ENCODE measurements around the gene SAFB.
"Not testable (repeated sequence)": the region's sequence is repeated elsewhere in the genome, so short reads cannot be mapped to it uniquely, and the experiment has no call there.

The SAFB gene

DNA sequence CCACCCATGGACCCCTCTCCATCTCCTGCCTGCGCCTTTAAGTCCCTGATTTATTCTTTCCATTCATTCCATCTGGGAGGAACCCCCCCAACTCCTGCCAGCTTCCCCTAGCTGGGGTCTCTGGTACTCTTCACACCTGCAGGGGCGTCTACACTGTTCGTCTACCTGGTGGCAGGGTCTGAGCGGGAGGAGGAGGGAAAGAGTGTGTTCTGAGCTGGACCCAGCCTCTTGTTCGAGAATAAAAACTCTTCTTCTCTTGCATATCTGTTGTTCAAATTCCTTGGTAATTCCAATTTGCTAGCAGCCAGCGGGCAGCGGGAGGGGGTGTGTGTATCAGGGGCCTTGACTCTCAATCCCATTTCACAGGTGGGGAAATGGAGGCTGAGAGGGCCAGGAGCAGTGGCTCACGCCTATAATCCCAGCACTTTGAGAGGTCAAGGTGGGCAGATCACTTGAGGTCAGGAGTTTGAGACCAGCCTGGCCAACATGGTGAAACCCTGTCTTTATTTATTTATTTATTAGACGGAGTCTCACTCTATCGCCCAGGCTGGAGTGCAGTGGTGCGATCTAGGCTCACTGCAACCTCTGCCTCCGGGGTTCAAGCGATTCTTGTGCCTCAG, 65.5 kb downstream of the SAFB start:
- not testable (repeated sequence) for DNase-seq

DNA sequence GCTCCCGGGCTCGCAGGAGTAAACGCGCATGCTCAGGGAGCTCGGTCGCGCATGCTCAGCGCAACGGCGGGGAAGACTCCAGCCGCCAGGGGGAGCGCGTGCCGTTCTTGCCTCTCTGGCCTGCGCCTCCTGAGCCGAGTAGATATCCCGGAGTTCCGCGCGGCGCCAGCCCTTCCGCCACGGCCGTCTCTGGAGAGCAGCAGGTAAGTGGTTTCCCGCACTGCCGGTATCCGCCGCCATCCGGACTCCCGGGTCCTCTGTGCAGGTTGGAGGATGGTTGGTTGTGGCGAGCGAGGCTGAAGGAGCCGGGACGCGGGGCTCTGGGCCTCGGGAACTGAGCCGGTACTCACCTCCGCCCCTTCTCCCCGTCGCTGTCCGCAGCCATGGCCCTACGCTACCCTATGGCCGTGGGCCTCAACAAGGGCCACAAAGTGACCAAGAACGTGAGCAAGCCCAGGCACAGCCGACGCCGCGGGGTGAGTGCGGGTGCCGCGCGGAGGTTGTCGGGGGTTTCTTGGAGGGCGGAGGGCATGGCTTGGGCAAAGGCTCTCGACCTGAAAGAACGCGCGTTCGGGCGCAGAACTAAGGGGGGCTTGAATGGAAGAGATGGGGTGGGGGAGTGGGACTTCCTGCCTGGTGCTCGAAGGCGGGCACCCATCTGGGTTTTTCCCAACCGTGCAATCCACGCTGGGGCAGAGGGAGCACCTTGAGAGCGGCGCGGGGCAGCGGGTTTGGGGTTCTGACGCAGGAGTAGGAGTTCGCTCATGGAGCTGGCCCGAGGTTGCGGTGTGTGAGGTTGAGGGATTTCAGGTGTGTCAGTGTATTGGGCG, 67.5 kb downstream of the SAFB start, which contains the start of gene RPL36:
RPL36 (plus strand) TSS at position 171 of the 830 bp plus-strand sequence; CDS start at position 384, 213 bp downstream.
- DNase-seq = peak; percentile 92

DNA sequence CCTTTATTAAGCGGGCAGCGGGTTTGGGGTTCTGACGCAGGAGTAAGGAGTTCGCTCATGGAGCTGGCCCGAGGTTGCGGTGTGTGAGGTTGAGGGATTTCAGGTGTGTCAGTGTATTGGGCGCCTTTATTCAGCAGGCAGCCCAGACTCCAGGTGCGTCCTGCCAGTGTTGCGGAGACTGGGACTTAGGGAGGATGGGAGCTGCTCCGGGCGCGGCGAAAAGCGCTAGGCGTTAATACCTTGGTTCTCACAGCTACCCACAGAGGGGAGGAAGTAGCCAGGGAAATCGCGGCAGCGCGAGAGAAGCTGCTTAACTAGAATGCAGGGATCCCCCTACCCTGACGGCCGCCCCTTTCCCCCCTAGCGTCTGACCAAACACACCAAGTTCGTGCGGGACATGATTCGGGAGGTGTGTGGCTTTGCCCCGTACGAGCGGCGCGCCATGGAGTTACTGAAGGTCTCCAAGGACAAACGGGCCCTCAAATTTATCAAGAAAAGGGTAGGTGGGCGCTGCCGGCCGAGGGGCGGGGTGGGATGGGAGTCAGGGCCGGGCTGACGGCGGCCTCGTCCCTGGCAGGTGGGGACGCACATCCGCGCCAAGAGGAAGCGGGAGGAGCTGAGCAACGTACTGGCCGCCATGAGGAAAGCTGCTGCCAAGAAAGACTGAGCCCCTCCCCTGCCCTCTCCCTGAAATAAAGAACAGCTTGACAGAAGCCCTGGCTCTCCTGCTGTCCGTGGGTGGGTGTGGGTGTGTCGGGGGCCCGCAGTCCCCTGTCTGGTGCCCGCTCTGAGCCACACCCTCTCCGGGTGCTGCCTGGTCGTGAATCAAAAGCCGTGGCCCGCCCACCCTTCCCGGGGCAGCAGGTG, 68.3 kb downstream of the SAFB start:
- no peak for DNase-seq

DNA sequence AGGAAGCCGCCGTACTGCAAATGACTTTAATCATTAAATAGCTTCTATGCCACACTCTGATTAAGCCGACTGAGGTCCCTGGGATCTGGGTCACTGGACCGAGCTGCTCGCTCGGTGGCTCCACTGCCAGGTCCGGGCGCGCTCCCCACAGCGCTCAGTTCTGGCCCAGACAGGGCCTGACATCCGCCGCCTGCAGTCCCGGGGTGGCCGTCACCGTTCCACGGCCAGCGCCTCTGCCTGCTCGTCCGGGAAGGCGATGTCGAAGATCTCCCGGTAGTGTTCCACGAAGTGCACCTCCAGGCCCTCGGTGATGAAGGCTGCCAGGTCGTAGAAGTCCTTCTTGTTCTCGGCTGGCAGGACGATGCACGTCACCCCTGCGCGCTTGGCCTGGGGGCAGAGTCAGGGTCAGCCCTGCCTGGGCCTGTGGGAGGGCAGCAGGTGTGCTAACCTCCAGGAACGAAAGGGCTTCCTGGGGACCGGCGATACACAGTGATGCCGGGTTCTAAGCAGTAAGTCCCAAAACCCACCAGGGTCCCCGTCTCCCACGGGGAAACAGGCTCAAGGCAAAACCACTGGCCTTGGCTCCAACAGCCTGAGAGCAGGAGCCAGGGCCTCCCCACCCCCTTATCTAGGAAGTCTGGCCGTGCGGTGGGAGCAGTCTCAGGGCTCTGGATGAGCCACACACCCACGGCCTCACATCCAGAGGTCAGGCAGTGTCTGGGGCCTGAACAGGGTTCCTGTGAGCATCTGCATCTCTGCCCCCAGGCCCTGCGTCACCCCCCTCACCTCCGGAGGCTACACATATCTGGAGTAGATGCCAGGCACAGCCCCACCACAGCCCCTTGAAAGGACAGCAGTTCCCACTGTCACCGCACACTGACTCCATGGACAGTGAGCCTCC, 69.2 kb downstream of the SAFB start:
- DNase-seq = no peak

DNA sequence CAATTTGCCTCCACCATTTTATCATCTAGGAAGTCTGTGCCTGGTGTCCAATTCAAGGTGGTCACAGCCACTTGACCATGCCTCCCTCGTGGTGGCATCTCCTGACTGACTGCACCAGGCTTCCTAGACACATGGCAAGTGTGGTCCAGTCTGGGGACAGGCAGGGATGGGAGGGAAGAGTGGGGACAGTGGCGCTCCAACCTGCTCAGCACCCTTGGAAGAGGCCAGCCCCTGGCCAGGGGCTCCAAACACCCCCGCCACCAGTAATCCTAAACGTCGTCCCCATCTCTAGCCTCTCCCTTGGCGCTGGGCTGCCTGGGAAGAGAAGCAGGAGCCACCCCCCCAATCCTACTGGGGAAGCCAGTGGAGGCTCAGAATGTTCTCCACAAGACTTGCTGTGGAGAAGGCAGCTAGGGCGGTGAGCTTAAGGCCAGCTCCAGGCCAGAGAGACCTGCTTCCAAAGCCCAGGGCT, 69.9 kb downstream of the SAFB start:
- no peak for DNase-seq

DNA sequence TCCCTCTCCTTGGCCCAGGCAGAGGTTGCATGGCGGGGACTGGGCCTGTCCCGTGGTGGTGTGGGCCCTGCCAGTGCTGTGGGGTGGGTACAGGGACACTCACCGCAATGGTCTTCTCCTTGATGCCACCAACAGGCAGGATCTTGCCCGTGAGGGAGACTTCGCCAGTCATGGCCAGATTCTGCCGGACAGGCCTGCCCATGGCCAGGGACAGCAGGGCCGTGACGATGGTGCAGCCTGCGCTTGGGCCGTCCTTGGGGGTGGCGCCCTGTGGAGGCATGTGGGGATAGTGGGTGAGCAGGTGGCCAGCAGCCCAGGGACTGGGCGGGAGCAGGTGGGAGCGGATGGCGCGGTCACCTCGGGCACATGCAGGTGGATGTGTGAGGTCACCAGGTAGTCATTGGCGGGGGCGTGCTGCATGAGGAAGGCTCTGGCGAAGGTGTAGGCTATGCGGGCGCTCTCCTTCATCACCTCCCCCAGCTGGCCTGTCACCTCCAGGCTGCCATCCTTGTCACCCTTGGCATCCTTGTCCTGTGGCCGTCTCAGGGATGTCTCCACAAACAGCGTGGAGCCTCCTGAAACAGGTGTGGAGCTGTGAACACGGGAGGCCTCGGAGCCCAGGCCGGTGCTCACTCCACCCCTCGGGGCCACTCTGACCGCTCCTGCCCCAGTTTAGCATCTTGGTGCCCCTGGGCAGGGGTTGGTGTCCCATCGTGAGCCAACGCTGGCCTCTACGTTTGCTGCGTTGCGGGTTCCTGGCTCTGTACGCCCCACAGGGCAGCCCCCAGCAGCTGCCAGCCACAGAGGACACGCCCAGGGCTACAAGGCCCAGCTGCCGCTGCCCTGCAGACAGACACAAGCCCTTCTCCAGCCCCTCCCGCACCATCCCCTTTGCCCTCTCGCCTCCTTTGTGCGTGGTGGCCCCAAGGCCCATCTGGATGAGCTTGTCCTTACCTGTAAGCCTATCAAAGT, 70.6 kb downstream of the SAFB start:
- DNase-seq = no peak

DNA sequence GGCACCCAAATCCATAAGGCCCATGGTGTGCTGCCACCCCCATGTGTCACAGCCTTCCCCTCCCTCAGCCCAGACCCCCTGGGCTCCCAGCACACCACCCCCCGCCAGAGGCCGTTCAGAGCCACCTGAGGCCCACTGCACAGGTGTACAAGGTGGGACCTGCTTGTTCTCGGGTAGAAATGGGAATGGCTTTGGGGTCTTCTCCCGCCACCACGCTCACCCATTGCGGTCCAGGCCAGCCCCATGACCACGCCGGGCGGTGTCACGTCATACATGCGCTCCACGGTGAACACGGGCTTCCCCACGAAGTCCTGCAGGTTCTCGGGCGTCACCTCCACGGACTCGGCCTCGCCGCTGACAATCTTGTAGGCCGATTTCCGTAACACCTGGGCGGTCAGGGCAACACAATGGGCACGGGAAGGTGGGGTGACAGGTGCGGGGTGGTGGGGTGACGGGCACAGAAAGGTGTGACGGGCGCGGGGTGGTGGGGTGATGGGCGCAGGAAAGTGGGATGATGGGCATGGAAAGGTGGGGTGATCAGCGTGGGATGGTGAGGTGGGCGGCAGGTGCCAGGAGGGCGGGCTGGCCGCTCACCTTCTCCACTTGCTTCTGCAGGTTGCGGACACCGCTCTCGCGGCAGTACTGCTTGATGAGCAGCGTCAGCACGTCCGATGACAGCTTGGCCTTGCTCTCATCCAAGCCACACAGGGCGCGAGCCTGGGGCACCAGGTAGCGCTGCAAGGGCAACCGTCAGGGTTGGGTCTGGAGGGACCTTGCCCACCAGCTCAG, 71.5 kb downstream of the SAFB start:
- no peak for DNase-seq

DNA sequence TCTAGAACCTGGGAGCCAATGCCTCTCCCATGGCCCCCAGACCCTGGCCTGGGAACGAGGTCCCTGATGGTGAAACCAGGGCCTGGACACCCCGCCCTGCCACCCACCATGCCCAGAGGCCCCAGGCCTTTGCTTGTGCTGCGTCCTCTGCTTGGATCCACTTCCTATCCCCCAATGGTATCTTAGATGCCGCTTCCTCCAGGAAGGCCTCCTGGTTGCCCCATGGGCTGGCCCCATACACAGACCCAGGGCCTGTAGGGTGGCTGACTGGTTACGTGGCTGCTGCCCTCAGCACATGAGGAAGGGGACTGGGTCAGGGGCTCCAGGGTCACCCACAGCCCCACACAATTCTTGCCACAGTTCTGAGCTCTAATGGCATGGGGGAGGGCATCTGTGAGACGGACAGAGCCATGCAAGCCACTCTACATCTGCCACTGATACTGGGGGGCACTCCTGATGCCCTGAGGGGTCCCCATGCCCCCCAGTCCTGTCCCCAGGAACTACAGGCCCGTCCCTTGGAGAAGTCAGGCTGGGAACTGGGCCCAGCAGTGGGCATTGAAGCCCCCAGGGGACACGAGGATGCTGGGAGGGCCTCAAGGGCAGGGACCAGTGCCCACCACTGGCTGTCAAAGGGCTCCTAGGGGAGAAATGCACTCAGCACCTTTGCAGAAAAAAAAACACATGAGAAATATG, 72.2 kb downstream of the SAFB start:
- DNase-seq = no peak

DNA sequence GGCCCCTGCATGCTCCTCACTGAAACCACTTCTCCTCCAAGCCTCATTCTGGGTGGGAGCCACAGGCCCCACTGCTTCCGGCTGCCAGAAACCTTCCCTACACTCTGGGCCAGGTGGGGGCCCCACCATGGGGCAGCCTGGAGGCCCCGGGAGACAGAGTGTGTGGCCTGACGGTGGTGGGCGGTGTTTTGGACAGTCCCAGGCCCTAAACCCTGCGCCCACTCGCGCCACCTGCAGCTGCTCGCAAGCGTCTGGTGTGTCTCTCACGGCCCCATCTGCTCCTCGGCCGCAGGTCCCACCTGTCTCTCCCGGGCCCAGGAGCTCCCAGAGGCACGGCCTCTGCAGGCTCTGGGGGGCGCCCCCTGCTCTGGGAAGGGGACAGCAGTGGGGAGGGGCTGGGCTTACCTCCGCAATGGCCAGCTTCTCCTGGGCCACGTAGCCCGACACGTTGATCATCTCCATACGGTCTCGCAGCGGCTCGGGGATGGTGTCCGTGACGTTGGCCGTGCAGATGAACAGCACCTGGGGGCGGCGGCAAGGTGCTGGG, 72.8 kb downstream of the SAFB start:
- DNase-seq = no peak

DNA sequence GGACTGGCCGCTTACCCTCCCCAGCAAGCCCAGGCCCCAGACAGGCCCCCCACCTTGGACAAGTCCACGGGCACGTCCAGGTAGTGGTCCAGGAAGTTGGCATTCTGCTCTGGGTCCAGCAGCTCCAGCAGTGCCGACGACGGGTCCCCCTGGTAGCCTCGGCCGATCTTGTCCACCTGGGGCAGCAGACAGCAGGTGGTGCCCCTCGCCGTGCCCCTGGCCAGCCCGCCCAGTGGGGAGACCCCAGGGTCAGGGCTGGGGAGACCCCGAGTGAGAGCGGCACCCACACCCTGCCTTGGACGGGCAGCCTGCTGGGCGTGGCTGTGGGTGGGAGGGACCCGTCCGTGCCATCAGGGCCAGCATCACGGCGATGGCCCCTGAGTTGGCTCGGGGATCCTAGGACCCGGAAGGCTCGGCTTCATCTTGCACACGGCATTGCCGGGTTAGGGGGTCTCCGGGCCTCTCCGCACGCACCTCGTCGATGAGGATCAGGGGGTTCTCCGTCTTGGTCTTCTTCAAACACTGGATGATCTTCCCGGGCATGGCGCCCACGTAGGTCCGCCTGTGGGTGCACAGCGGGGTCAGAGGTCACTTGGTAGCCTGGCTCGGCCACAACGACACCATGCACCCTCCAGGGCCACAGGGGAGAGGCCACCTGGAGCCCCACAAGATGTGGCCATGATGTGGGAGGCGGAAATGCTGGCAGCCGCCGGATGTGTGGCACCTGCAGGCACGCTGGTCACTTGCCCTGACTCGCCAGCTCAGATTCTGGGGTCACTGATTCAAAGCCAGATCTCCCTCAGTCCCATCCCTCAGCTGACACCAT, 73.5 kb downstream of the SAFB start:
- no peak for DNase-seq

DNA sequence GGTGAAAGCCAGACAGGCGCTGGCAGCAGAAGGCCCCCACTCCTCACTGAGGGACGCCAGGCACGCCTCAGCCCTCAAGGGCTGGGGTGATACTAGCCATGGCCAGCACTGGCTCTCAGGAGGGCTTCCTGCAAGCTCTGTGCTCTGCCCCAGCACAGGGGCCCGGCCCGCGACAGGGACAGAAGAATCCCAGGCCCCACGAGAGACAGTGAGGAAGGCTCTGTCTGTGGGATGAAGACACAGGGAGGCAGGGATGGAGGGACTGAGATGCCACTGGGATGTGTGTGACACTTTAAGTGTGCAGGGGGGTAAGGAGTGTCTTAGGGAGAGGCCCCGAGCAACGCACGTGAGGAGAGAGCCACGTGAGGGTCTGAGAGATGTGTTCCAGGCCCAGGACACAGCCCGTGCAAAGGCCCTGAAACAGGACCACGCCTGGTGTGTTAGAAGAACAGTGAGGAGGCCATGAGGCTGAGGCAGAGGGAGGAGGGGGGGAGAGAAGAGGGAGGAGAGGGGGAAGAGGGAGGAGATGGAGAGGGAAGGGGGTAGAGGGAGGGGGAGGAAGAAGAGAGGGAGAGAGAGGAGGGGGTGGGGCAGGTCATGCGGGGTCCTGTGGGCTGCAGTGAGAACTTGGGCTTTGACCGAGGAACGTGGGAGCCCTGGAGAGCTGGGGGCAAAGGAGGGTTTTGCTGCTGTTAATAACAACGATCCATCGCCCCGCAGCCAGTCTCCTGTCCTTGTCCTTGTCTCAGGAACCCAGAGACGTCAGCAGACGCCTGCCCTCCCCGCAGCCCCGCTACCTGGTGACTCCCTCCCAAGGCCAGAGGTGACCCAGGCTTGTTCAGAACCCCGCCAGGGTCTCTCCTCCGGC, 74.4 kb downstream of the SAFB start:
- DNase-seq = no peak

DNA sequence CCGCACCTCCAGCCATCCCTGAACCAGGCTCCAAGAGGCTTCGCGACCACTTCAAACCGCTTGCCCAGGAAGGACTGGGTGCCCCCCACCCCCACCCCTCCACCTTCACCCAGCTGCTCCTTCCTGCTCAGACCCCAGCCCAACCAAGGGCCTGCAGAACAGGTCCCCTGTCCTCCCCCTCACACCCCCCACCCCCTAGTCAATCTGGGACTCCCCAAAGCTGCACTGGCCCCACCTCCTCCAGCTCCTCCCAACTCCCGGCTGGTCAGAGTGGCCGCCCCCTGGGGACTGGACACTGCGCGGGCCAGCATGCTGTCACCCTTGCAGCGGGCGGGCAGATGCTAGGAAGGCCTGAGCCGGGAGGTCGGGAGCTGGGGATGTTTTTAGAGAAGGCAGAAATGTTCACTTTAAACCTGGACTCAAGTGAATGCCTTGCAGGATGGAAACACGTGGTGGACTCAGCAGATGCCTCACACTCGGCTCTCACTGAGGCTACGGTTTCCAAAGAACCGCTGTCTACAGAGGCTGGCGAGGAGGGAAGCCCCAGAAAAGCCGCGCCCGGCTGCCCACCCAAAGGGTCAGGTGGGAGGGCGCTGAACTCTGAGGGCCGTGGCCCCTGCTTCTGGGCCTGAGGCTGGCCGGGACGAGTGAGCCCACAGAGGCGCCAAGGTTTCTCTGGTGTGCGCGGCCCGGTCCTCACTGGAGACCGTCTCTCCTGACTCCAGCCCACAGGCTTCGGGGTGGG, 75.2 kb downstream of the SAFB start:
- DNase-seq = no peak

DNA sequence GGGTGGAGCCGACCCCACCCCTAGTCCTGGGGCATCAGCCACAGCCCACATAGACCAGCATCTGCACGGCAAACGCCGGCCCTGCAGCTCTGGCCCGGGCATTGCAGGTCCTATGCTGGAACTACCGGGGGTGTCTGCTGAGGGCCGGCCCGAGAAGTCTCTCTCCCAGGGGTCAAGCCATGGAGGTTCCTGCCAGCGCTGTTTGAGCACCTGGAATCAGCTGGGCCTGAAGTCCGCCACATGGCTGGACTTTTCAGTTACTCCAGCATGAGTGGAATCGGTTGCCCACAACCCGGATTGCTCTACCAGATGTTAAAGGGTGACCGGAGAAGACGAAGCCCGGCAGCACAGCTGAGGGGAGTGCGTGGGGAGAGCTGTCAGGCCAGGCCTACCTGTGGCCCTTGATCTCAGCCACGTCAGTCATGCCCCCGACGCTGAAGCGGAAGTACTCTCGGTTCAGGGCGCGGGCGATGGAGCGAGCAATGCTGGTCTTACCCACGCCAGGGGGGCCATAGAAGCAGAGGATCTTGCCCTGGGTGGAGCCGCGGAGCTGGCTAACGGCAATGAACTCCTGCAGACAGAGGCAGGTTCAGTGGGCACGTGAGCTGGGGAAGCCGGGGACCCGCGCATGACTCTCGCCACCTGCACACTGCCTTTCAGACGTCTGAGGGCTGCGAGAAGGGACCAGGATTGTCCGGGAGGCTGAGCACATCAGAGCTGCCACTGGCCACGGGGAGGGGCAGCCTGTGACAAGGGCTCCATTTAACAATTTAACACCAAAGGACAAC, 75.9 kb downstream of the SAFB start:
- no peak for DNase-seq

DNA sequence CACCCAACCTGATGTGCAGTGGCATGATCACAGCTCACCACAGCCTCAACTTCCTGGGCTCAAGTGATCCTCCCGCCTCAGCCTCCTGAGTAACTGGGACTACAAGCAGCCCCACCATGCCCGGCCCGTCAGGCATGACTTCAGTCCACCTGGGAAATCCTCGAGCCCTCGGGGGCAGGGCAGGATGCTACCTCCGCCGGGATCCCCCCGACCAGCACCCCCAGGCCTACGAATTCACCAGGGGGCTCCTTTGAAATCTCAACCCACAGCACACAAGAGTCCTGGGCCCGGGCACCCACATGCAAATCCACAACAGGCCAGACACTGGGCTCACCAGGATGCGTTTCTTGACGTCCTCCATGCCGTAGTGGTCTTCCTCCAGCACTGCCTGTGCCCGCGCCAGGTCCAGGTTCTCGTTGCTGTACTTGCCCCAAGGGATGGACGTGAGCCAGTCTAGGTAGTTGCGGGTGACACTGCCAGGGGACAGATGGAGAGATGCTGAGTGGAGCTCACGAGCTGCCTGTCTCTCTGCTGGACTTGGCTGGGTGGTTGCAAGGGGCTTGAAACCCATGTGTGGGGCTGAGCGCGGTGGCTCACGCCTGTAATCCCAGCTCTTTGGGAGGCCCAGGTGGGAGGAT, 77.7 kb downstream of the SAFB start:
- DNase-seq = no peak

DNA sequence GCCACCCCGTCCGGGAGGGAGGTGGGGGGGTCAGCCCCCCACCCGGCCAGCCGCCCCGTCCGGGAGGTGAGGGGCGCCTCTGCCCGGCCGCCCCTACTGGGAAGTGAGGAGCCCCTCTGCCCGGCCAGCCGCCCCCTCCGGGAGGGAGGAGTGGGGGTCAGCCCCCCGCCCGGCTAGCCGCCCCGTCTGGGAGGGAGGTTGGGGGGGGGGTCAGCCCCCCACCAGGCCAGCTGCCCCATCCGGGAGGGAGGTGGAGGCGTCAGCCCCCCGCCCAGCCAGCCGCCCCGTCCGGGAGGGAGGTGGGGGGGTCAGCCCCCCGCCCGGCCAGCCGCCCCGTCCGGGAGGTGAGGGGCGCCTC, 79.1 kb downstream of the SAFB start:
- DNase-seq = not testable (repeated sequence)
